CD4-positive, alpha-beta T cell treated with Interleukin-17A for 4 hours (primary cell): ENCODE results near the gene FEV.
"Not testable (repeated sequence)": the region's sequence is repeated elsewhere in the genome, so short reads cannot be mapped to it uniquely, and the experiment has no call there.

Experiments
- DNase-seq: peaks from one replicate; pipeline ENCODE4 v3.0.0-alpha.2; 2020; ENCODE audit warnings: mixed read lengths

FEV gene

DNA sequence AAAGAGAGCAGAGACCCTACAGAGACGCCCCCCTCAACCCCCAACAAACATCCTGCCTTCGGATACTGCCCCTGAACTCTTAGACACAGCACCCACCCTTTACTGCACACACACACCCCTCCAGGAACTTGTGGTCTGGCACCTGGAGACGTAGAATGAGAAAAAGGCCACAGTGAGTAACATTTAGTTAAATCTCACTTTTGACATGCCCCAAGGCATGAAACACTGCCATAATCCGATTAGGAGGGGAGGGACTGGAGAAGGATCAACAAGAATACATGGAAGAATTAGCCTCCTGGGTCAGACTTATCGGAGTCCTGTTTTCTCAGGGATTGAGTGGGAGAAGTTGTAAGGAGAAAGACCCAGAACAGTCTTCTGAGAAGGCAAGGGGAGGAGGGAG is 21.4 kb downstream of the FEV start:
- no peak for DNase-seq

GRCh38 chr2:218962859-218963492 is 22.0 kb downstream of the FEV start:
- peak; percentile 63 for DNase-seq

- DNase-seq = peak; percentile 21
Observed at GRCh38 chr2:218961651-218962570, 23.1 kb downstream of the FEV start.

DNA sequence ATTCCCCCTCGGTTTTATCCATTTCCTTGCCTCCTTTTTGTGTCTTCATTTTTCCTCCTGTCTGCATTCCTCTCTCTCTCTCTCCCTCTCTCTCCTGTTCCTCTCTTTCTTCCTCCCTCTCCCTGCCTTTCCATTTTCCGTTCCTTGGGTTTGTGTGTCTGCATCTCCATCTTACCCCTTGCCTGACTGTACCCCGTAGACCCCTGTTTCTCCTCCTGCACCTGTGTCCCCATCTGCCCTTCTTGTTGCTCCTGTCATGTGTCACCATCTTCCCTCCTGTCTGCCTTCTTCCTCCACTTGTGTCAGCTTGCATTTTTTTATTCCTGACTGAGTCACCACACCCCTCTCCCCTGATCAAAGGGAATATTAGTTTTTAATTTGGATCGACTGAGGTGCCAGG is 23.8 kb downstream of the FEV start:
- no peak for DNase-seq

DNA sequence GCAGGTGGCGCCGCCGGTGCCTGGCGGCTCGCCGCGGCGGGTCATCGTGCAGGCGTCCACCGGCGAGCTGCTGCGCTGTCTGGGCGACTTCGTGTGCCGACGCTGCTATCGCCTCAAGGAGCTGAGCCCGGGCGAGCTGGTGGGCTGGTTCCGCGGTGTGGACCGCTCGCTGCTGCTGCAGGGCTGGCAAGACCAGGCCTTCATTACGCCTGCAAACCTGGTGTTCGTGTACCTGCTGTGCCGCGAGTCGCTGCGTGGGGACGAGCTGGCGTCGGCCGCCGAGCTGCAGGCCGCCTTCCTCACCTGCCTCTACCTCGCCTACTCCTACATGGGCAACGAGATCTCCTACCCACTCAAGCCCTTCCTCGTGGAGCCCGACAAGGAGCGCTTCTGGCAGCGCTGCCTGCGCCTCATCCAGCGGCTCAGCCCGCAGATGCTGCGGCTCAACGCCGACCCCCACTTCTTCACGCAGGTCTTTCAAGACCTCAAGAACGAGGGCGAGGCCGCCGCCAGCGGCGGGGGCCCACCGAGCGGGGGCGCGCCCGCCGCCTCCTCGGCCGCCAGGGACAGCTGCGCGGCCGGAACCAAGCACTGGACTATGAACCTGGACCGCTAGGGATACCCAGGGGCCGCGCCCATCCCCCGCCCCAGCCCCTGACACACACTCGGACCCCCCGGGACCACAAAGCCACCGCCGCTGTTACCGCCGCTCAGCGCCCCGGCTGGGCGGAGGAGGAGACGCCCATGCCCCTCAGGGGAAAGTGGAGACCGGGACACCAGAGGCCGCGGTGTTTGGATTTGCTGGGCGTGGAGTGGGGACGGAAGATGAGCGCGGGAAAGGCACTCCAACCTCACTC is 24.4 kb downstream of the FEV start:
- DNase-seq = no peak

DNA sequence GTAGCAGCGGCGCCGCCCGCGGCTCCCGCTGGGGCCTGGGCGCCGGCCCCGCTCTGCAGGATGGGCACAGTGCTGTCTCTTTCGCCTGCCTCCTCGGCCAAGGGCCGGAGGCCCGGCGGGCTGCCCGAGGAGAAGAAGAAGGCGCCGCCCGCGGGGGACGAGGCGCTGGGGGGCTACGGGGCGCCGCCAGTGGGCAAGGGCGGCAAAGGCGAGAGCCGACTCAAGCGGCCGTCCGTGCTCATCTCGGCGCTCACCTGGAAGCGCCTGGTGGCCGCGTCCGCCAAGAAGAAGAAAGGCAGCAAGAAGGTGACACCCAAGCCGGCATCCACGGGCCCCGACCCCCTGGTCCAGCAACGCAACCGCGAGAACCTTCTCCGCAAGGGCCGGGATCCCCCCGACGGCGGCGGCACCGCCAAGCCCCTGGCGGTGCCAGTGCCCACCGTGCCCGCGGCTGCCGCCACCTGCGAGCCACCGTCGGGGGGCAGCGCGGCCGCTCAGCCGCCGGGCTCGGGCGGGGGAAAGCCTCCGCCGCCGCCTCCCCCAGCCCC is 25.1 kb downstream of the FEV start:
- no peak for DNase-seq

- DNase-seq = peak; percentile 58
Observed at GRCh38 chr2:218959141-218959731, 25.7 kb downstream of the FEV start, which contains the start of gene CDK5R2. TSS of gene CDK5R2 (plus strand) at chr2:218959666. CDS start at chr2:218959821, 155 bp downstream.

GRCh38 chr2:218958276-218958675 is 26.7 kb downstream of the FEV start:
- no peak for DNase-seq

GRCh38 chr2:218957671-218958070 is 27.3 kb downstream of the FEV start:
- DNase-seq = no peak

DNA sequence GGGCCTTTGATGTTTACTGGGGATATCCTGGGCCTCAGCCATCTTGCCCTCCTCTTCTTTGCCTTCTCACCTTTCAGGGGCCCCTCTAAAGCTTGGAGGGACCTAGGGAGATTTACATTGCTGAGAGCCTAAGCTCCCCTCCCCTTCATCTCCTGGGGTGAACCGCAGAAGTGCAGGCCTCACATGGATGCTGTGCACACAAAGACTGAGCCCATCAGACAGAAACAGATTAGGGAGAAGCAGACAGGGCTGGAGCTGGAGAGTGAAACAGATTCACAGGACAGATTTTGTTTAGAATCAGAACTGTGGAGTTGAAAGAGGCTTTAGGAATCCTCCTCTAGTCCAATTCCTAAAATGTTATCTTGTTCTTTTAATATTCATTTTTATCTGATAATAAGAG is 28.9 kb downstream of the FEV start:
- DNase-seq = no peak

- DNase-seq = no peak
Observed at GRCh38 chr2:218954541-218955300, 30.3 kb downstream of the FEV start.

- DNase-seq = no peak
Observed at GRCh38 chr2:218953366-218953954, 31.5 kb downstream of the FEV start.

GRCh38 chr2:218952160-218952559 is 32.8 kb downstream of the FEV start:
- DNase-seq = no peak

DNA sequence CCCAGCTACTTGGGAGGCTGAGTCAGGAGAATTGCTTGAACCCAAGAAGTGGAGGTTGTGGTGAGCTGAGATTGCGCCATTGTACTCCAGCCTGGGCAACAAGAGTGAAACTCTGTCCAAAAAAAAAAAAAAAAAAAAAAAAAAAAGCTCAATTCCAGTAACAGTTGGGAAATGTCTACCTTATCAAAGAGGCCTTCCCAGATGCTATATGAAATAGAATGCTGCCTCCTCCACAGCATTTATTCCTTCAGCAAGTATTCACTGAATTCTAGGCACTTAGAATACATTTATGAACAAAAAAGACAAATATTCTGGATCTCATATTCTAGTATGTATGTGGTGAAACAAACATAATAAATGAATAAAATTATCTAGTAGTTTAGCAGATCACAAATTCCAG is 38.4 kb downstream of the FEV start:
- DNase-seq = no peak

GRCh38 chr2:218944759-218945404 is 40.1 kb downstream of the FEV start:
- no peak for DNase-seq

- DNase-seq = not testable (repeated sequence)
Observed at GRCh38 chr2:218931751-218932150, 53.2 kb downstream of the FEV start.
